PFSK-1 (cell line): ENCODE measurements around the gene CD200.

Experiments
- POLR2AphosphoS5 ChIP-seq: IDR thresholded peaks from 2 replicates; pipeline ENCODE4 v1.6.1; 2012; ENCODE audit warnings: low read depth, mild to moderate bottlenecking, control low read depth, low read length, moderate library complexity
- SIN3A ChIP-seq: IDR thresholded peaks from 2 replicates; pipeline ENCODE4 v1.6.1; 2012; ENCODE audit warnings: mild to moderate bottlenecking, low read length, moderate library complexity, borderline replicate concordance; ENCODE audit not compliant: insufficient read depth
- TAF1 ChIP-seq: IDR thresholded peaks from 2 replicates; pipeline ENCODE4 v1.6.1; 2012; ENCODE audit warnings: low read length, control low read depth, borderline replicate concordance; ENCODE audit not compliant: insufficient read depth

DNA sequence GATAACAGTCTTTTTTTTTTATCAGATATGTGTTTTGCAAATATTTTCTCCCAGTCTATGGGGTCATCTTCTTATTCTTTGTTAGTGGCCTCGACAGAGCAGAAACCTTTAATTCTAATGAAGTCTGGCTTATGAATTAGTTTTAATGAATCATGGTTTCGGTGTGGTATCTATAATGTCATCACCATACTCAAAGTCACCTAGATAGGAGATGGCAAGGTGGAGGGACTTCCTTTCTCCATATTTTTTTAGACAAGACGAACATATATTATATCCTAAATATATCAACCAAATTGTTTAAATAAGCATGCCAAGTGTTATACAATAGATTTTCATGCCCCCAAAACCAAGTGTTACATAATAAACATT lies 60.4 kb downstream of the CD200 start:
- TF ChIP-seq POLR2AphosphoS5 (no peak), TAF1 (no peak), SIN3A (no peak)
